Stimulated activated CD4-positive, alpha-beta T cell treated with anti-CD3 and anti-CD28 coated beads, Interleukin-15, amount 100 ng/mL, for 48 hours (primary cell): Measurements from ENCODE around the gene C17orf50.

ENCODE experiments used
- DNase-seq, 2 donors: peaks; one replicate each; pipeline ENCODE4 v3.0.0-alpha.2; 2020; ENCODE audit warnings: low read depth in 2 of 2

C17orf50 gene

DNA sequence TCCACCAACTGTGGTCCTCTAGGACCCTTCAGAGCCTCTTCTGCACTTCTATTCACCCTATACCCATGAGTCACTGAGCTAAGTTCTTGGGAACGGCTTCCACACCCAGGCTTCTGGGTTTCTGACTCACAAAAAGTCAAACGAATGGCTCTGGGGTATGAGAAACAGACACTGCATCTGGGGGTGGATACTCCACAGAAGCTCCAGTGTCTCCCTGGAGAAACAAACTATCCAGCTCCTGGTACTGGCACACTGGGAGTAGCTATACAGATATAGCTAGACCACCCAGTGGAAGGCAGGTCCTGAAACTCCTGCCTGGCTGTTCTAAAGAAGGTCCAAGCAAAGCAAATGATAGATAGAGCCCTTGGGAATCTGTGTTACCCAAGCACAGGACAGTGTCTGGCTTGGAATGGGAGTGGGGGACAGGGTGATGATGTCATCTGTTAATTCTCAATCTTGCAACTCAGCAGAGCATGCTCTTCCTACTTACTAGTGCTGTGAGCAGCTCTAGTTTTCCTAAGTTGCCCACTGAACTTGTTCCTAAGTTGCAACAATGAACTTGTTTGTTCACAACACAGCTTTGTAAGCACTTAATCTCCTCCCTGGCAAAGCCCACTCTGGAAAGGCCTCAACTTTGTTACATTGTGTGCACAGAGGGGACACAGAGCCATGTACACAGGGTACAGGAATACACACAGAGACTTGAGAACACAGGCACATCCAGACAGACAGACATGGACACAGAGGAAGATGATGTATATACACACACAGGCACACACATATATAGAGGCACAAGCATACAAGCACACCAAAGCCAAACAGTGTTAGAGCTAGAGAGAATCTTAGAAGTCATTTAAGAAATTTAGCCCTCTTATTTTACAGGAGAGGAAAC, 28.0 kb downstream of the C17orf50 start:
- DNase-seq = no peak

DNA sequence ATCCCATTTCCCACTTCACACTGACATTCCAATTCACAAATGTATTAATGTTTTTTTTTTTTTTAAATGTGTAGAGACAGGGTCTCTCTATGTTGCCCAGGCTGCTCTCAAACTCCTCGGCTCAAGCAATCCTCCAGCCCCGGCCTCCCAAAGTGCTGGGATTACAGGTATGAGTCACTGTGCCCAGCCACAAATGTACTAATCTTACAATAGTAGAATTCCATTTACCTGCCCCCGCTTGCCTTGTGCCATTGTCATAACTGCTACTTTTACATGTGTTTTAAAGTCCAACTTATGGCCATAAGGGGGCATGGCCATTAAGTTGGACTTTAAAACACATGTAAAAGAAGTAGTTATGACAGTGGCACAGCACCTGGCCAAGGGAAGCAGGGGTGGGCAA, 30.2 kb downstream of the C17orf50 start:
- no peak for DNase-seq

DNA sequence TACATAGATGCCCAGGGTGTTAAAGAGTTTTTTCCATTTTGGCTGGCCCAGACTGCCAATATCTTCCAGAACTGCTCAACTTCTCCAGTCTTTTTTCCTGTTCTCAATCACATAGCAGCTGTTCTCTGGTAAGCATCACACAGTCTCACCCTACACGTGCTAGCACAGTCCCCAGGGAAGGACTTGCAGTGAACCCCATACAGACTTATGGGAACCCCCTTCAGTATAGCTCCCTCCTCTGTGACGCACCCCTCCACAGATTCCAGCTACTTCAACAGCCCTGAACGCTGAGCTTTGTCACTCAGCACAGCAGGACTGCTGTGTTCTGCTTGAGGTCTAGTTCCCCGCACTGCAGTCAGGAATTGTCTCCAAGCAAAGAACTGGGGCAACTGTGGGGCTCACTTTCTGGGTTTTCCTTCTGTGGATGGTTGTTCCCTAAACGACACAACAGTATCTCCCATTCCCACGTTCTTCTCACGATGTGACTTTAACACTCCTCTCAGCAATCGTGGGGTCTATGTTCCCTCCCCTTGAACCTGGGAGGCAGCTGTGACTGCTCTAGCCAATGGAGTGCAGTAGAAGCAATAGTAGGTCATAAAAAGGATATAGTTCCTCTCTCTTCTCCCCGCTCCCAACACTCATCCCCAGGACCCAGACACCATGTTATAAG, 31.1 kb downstream of the C17orf50 start:
- no peak for DNase-seq

DNA sequence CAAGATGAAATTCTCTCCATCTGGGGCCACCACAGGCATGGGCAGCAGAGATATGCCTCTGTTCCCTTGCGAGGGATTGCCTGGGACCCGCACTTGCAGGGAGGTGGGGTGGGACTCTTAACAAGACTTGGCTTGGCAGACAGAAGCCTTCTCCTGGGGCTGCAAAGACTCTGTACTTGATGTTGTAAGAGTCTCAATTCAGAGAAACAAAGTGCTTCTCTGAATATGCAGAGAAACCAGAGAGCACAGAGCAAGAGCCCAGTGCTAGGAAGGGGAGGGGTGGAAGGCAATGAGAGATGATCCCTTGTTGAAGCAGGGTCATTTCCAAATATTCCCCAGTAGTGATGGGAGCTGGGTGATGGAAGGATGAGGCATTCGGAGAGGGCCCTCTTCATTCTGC, 32.6 kb downstream of the C17orf50 start:
- DNase-seq = no peak

DNA sequence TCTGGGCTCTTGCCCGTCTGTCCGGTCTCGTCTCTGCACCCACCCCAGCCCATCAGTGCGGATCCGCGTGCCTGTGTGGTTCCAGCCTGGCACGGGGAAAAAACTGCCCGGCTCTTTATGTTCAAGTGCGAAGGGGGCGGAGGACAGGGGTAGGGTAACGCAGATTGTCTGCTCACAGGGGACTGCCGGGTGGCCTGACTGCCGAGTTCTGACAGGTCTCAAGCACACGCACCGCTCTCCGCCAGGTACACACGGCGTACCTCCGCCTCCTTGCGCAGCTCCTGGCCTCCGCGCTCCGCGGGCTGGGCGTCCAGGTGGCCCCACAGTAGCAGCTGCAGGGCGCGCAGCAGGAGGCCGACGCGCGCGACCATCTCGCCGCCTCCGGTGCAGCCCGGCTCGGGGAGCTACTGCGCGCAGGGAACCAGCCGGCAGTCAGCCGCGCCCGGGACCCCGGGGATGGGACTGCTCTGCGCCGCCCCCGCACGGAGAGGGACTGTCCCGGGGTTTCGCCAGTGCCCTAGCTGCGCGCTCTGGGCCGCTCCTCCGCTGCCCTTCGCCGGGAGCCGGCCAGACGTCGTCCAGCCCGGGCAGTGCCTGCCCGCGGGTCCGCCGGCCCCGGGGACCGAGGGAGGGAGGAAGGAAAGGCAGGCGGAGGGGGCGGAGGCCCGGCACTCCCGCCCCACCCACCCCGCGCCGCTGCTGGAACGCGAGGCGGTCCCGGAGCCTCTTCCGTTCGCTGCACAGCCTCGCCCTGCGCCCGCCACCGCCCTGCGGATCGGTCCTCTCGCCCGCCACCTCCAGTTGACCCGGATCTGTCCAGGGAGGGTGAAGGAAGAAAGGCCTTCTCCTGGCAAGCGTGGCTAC, 34.6 kb downstream of the C17orf50 start, which contains the start of gene MMP28:
MMP28 (minus strand) TSS at position 635 of the 864 bp plus-strand sequence; CDS start at position 371, 264 bp downstream.
- peak in 1 of 2 donors; percentile 30 for DNase-seq

DNA sequence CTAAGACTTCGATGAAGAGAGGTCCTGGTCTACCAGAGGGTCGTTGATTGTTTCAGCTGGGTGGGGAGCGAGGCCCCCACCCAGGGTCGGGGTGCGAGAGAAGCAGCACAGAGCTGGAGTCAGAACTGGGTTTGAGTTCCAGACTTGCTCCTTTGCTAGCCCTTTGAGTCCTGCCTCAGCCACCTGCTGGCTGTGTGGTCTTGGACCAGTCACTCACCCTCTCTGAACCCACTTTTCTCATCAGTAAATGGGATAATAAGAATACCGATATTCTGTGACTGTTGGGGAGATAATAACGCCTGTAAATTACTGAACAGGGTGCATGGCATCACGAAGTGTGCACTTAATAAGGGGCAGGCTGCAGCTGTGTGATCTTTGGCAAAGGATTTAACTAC, 35.2 kb downstream of the C17orf50 start:
- DNase-seq = no peak

DNA sequence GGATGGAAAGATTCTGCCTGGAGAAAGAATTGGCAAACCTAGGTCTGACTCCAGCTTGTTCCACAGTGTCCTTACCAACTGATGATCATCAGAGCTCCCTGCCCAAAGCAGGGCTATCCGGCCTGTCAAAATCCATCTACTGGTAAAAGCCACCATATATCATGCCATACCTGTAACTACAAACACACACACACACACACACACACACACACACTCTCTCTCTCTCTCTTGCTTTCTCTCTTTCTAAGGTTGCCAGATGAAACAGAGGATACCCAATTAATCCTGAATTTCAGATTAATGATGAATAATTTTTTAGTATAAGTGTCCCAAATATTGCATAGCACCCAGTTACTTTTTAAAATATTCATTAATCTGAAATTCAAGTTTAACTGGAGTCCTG, 36.3 kb downstream of the C17orf50 start:
- DNase-seq = no peak

DNA sequence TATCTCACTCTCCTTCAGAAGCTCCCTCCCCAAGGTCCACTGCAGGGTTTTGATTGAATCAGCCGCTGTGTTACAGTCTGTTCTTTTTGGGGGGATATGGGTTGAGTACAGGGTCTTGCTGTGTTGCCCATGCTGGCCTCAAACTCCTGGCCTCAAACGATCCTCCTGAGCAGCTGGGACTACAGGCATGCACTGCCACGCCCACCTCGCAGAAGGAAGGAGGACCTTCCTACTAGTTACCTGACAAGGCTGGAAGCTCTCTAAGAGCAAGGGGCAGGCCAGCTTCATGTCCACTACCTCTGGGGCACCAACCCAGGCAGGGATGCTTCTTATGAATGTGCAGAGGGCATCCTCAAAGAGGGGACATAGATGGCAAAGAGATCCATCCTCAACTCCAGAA, 36.7 kb downstream of the C17orf50 start:
- DNase-seq = no peak

DNA sequence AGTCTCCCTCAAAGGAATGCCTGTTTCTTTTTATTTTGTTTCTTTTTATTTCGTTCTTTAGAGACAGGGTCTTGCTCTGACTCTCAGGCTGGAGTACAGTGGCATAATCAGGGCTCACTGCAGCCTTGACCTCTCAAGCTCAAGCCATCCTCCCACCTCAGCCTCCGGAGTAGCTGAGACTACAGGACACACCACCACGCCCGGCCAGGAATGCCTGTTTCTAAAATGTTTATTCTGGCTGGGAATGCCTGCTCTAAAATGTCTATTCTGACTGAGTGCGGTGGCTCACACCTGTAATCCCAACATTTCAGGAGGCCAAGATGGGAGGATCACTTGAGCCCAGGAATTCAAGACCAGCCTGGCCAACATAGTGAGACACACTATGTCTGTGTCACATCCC, 37.2 kb downstream of the C17orf50 start:
- DNase-seq = no peak

DNA sequence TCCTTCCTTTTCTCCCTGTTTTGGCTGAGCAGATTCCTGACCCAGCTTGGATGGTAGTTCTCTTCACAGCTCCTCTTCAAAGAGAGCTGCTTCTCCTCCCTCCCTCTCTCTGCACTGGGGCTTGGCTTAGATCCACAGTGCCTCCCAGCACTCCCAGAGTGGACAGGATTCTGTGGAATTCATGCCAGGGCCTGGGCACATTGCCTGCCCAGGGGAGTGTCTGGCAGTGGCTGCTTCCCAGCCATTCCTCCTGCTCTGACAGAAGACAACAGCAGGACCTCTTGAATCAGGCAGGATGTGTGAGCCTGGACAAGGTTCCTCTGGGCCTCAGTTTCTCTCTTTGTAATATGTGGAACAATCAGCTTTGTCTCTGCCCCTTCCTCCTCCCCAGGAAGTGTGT, 39.3 kb downstream of the C17orf50 start:
- DNase-seq = no peak

DNA sequence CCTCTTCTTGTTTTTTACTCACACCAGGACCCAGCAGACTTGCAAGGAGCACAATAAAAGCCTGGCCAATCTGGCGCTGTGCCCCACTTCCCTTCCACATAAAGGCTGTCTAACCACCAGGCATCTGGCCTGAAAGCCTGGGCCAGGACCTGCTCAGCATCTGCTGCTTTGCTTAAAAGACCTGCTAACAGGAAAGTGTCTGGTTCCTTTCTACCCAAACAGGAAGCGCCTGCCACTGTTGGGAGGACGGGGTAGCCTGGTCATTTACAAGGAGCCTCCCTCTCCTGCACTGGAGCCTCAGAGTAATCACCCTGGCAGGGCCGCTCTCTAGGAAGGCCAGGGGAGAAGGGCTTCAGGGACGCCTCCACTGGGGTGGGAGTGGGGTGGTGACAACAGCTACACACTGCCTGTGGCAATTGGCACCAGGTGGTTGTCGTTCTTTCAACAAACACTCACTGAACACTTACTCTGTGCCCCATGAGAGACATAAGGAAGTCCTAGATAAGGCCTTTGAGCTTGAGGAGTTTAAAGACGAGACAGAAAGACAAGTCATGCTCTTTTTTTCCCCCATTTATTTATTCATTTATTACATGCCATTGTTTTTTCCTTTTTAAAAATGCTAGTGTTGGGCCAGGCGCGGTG, 41.0 kb downstream of the C17orf50 start:
- DNase-seq = no peak

DNA sequence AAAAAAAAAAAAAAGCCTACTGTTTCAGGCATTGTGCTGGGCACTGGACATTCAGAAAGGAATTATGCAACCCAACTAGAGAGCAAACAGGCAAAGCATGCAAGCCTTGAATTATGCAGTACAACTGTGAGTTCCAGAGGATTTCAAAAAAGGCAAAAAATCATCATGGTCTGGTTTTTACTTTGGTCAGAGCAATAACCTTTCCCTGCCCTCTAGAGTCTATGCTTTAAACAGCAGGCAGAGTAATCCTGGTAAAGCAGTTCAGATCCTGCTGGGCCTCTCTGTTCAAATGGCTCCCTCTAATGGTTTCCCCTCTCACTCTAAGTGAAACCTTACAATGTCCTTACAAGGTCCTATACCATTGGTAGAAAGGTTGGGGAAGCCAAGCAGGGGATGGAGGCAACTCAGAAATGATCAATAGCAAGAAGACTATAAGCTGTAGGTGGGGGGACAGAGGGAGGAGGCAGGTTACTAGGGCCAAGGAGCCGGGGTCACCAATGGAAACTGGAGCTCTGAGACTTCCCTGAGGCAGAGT, 44.0 kb downstream of the C17orf50 start:
- peak in 1 of 2 donors; percentile 34 for DNase-seq

DNA sequence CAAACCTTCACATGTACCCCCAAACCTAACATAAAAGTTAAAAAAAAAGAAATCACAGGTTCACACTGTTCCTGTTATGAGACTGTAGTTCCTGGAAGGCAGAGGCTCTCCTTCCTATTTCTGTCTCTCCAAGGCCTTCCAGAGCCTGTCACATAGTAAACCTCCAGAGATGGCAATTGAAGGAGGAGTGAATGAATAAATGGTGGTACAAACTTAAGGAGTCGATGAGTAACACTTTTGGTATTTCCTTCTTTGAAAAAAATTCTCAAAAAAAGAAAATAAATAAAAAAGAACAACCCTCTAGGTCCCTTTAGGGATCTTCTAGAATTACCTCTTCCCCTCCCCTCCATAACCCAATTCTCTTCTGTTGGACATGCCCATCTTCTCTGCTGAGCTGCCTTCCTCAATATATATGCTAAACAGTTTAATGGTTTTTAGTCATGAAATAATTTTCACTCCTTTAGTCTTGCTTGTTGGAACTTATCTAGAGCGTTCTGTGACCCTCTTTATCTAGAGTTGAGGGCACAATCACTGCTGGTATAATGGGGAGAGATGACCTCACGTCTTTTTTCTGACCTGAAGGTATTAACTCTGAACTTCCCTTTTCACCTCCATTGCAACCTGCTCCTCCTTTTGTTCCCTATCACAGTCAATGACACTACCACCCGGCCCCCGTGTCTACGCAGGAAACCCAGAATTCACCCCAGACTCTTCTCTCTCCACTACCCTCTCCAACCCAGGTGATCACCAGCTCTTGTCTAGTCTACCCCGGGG, 46.9 kb downstream of the C17orf50 start:
- no peak for DNase-seq

DNA sequence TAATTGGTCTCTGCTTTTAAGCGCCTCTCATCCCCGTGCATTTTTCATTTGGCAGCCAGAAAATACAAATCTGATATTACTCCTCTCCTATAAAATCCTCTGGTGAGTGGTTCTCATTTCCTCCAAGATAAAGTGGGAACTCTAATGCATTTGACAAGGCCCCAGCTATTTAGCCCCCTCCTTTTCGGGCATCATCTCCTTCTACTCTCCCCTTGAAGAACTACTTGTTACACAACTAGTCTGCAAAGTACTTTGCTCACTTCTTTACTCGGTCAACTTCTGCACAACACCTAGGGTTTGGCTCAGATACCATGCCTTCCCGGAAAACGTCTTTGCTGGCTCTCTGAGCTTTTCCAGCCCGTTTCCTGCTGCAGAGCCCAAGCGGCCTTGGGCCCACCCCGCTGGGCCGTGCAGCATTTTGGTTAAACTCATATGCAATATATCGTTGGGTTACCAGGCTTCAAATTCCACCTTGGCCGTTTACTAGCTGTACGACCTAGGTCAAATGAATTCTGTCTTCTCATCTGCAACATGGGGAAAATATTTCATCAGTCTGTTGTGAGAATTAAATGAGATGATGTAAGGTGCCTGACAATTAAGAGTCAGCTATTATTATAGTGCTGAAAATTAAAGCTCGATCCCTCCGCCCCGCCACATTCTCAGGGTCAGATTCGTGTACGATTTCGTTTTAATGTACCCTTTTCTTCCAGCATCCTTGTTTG, 47.7 kb downstream of the C17orf50 start:
- no peak for DNase-seq

DNA sequence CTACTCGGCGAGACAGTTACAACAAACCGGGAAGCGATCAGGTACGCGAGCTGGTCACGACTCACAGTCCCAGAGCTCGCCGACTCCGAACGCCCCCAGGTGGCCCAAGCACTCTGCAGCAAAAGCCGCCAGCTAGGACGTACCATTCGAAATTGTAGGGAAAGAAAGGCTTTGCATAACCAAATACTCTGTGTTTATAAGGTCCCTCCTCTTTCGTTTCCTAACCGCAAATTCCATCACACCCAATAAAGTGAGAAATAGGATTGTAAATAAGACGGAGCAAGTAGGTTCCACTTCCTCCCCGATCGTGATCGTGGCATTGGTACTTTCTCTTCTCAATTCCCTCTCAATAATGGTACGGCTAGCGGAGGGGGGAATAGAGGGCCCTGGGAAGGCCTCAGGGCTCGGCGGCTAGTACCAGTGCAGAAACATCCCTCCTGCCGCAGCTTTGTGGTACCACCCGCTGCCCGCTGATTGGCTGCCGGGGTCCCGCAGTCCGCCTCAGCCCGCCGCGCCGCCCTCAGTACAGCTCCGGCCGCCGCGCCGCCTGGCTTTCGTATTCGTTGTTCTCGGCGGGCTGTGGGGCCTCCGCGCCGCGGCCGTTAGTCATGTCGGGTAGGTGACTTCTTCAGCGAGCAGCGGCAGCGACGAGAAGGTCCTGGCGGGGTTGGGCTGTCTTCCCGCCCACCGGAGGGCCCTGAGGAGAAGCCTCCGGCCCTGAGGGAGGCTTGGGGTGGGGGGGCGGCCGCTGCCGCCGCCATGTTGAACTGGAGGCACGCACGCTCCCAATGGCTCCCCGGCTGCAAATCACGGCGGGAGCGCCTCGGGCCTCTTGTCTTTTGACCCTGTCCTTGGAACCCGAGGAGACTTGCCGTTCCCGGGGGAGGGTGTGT, 48.5 kb downstream of the C17orf50 start, which contains the start of gene TAF15:
TAF15 (plus strand) TSS at position 523 of the 893 bp plus-strand sequence; CDS start at position 609, 86 bp downstream.
- peak; percentile 93 to 94 for DNase-seq

DNA sequence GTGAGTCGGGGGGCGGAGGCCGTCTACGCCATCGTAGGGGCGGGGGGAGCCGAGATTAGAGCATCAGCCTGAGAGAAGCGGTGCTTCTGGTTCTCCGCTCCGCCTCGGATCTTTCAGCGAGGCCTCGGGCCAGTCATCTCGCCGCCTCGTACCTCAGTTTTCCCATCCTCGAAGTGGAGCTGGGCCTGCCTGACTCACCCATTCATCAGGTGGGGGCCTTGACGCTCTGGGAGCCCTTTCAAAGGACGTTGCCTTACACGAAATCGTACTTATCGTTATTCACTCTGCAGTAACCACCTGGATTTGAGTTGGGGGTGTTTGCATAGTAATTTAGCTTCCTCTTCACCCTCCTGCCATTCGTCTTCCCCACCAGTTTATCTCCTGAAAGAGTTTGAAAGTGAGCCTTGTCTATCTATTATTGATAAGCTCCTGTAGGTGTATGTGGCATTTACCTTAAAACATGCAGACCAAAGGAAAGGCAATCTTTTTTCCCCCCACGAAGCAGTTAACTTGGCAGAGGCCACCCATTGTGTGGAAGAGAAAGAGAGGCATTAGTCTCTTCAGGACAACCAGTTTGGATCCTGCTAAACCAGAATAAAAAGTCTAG, 49.3 kb downstream of the C17orf50 start:
- DNase-seq = no peak

DNA sequence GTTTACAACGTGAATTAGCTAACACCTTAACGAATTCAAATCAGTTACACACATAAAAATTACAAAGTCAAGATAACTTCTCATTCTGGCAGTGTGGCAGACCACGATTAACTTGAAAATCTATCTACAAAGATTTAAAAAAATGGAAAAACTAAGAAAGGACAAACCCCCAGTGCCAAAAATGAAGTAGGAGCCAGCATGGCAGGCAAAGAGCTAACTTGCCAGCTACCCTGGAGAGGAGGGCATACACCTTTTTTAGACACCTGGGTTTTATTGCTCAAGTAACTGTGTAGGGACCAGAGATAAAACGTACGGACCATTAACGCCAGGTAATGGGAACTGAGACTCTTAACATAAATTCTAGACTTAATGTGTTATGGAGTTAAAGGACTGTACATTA, 51.1 kb downstream of the C17orf50 start:
- DNase-seq = no peak

DNA sequence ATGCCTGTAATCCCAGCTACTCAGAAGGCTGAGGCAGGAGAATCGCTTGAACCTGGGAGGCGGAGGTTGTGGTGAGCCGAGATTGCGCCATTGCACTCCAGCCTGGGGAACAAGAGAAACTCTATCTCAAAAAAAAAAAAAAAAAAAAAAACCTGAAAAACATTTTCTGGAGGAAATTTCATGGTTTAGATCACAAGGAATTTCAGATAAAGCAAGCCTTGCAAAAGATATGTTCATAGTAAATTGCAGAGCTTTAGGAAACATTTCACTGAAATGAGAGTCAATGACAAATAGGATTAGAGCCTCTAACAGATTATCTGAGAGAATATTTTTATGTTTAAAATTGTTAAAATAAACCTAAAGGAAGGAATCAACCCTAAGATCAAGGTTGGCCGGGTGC, 51.8 kb downstream of the C17orf50 start:
- DNase-seq = no peak
